Activated CD4-positive, CD25-positive, alpha-beta regulatory T cell treated with anti-CD3 and anti-CD28 coated beads, Interleukin-2, amount 50 U/mL, for 24 hours (primary cell): ENCODE results near the gene SLC15A2.
"Not testable (repeated sequence)": the region's sequence is repeated elsewhere in the genome, so short reads cannot be mapped to it uniquely, and the experiment has no call there.

Experiments
- ATAC-seq, 2 donors: fragments of 150-1000 bp; cut with Tn5 transposase; one replicate each; pipeline ENCODE4 v1.10.0; 2021; ENCODE audit warnings: mild to moderate bottlenecking in 1 of 2, moderate library complexity in 1 of 2

The SLC15A2 gene, protein sequence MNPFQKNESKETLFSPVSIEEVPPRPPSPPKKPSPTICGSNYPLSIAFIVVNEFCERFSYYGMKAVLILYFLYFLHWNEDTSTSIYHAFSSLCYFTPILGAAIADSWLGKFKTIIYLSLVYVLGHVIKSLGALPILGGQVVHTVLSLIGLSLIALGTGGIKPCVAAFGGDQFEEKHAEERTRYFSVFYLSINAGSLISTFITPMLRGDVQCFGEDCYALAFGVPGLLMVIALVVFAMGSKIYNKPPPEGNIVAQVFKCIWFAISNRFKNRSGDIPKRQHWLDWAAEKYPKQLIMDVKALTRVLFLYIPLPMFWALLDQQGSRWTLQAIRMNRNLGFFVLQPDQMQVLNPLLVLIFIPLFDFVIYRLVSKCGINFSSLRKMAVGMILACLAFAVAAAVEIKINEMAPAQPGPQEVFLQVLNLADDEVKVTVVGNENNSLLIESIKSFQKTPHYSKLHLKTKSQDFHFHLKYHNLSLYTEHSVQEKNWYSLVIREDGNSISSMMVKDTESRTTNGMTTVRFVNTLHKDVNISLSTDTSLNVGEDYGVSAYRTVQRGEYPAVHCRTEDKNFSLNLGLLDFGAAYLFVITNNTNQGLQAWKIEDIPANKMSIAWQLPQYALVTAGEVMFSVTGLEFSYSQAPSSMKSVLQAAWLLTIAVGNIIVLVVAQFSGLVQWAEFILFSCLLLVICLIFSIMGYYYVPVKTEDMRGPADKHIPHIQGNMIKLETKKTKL

GRCh38 chr3:121894301-121894990 lies at the start of gene SLC15A2:
Gene SLC15A2, plus strand, starts transcription at chr3:121894401. Its CDS starts 76 bp downstream, at chr3:121894477.
- no peak for ATAC-seq

DNA sequence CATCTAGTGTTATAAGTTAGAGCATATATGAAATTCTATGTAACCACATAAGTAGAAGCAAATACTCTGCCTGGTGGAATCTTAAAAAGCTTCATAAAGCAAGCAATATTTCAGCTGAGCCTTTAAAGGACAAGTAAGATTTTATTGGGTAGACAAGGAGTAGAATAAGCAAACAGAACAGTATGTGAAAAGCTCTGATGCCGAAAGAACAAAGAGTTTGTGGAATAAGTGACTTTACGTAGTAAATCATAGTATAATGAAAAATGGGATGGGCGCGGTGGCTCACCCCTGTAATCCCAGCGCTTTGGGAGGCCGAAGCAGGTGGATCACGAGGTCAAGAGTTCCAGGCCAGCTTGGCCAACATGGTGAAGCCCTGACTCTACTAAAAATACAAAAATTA lies 49.3 kb upstream of the SLC15A2 start:
- no peak for ATAC-seq

DNA sequence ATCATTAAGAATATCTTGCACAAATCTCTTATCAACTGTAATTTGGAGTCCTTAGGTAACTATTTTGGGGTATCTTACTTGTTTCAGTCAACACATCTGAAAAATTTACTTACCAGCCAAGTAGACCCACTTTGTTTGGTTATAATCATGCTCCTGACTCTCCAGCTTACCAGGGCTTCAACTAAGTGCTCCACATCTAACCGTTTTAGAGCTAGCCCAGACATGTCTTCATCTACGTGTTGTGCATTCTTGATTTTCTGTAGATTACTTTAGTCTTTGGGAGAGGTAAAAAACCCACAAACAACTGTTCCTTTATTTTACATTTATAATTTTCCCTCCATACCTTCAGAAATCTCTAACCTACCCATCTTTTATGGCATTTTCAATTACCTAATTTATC lies 41.9 kb upstream of the SLC15A2 start:
- no peak for ATAC-seq

DNA sequence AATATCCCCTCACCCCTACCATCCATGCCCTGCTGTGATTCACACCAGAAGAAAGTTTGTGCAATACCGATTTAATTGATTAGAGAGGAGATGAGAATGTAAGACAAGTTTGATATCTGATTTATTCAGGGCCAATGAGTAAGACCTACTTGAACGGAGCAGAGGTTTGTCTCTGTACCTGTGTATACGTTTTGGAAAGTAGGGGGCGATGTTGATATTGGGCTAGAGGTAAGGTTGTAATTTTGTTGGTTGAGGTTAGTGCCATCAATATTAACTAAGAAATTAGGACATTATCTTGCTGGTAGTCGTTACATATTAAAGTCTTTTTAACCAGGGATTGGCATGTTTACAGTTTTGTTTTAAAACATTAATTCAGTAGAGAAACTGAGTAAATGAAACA lies 38.6 kb upstream of the SLC15A2 start:
- ATAC-seq: no peak

DNA sequence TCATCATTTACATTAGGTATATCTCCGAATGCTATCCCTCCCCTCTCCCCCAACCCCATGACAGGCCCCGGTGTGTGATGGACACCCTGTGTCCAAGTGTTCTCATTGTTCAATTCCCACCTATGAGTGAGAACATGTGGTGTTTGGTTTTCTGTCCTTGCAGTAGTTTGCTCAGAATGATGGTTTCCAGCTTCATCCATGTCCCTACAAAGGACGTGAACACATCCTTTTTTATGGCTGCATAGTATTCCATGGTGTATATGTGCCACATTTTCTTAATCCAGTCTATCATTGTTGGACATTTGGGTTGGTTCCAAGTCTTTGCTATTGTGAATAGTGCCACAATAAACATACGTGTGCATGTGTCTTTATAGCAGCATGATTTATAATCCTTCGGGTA lies 36.4 kb upstream of the SLC15A2 start:
- ATAC-seq: not testable (repeated sequence)

DNA sequence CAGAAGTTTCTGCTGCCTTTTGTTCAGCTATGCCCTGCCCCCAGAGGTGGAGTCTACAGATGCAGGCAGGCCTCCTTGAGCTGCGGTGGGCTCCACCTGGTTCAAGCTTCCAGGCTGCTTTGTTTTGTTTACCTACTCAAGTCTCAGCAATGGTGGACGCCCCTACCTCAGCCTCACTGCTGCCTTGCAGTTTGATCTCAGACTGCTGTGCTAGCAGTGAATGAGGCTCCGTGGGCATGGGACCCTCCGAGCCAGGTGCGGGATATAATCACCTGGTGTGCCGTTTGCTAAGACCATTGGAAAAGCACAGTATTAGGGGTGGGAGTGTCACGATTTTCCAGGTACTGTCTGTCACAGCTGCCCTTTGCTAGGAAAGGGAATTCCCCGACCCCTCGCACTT lies 31.0 kb upstream of the SLC15A2 start:
- not testable (repeated sequence) for ATAC-seq

- ATAC-seq: no peak
Observed at GRCh38 chr3:121863801-121864200, 30.4 kb upstream of the SLC15A2 start.

GRCh38 chr3:121869736-121870135 lies 24.5 kb upstream of the SLC15A2 start:
- no peak for ATAC-seq

- peak in 1 of 2 donors; percentile 17 for ATAC-seq
Observed at GRCh38 chr3:121870717-121871116, 23.5 kb upstream of the SLC15A2 start.

DNA sequence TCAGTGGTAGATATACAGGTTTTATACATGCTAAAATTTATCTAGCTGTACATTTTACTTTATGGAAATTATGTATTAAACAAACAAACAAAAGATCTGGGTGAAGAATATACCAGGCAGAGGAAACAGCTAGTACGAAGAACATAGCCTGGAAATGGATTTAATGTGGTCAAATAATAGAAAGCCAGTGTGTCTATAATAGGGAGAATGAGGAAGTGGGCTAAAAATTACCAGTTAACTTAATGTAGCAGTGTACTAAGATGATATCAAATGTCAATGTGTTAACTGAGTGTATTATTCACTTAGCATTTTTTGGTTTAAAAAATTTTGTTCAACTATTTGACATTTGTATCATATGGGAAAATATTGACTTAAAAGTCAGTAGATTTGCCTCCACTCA lies 22.8 kb upstream of the SLC15A2 start:
- no peak for ATAC-seq

GRCh38 chr3:121878411-121878810 lies 15.8 kb upstream of the SLC15A2 start:
- no peak for ATAC-seq

DNA sequence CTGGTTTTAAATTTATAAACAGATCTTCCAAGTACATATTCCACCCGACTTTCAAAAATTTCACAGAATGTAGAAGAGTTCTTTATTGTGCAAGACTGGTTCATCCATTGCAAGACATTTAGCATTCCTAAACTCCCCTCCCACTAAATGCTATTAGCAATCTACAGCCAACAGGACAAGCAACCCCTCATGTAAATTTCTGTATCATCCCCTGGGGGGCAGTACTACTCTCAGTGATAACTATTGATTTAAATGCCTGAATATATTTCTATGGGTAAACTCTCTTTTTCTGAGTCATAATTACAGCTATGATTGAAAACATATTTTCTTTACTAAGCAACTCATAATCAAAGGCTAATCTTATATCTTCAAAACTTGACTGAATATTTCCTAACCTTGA lies 10.7 kb upstream of the SLC15A2 start:
- no peak for ATAC-seq

- no peak for ATAC-seq
Observed at GRCh38 chr3:121885386-121885785, 8.8 kb upstream of the SLC15A2 start.

DNA sequence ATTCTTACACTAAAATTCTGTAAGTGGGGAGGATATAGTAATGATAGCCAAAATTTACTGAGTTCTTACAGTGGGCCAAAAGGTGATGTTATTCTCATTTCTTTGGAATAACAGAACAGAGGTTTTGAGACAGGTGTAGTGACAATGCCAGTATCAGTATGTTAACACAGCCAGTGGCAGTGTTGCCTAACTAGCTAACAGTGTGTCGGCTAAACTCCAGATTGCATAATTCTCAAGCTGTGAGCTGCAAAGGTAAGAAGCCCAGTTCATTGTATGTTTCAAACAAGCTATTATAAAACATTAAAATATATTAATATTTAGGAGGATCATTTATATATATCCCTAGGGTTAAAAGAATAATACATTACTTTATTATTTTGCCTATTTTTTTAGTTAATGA lies 920 bp downstream of the SLC15A2 start:
- ATAC-seq: no peak

DNA sequence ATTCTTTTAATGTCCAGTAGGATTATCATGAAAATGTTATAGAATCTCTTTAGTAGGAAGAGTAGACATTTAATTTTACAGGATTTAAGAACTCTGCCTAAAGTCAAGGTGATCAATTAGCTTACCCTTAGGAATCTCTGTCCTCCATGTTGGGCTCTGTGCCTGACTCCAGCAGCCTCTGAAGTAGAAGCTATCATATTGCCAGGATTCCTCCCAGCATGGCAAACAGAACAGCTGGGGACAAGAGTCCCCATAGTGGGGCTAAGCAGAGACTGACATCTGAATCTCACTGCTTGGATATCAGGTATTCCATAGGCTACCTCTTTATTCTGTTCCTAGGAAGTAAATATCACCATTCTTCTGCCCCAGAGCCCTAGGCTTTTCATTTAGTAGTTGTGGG lies 1.5 kb downstream of the SLC15A2 start:
- ATAC-seq: no peak

DNA sequence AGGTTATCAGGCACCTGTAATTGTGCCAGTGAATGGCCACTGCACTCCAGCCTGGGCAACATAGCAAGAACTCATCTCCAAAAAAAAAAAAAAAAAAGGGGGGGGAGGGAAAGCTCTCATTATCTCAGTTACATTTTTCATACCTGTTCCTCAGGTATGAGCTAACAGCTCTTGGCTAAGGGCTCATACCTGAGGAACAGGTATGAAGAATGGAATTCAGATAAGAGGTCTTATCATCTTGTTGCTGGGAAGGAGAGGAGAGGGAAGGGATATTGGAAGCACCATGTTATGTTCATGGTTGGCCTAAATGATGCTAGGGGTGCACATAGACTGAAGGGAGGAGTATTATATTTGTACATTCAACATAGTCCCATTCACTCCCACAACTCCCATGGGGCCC lies 2.6 kb downstream of the SLC15A2 start:
- no peak for ATAC-seq

DNA sequence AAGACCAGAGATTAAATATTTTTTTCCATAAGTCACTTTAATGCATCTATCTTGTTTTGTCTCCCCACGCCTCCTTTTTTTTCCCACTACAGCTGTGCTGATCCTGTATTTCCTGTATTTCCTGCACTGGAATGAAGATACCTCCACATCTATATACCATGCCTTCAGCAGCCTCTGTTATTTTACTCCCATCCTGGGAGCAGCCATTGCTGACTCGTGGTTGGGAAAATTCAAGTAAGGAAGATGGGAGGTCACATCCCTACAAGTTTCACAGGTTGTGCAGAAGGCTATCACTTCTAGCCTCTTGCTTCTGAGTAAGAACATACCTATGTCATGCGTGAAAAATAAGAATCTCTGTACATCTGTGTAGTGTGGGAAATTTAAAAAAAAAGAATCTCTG lies 3.1 kb downstream of the SLC15A2 start:
- no peak for ATAC-seq

DNA sequence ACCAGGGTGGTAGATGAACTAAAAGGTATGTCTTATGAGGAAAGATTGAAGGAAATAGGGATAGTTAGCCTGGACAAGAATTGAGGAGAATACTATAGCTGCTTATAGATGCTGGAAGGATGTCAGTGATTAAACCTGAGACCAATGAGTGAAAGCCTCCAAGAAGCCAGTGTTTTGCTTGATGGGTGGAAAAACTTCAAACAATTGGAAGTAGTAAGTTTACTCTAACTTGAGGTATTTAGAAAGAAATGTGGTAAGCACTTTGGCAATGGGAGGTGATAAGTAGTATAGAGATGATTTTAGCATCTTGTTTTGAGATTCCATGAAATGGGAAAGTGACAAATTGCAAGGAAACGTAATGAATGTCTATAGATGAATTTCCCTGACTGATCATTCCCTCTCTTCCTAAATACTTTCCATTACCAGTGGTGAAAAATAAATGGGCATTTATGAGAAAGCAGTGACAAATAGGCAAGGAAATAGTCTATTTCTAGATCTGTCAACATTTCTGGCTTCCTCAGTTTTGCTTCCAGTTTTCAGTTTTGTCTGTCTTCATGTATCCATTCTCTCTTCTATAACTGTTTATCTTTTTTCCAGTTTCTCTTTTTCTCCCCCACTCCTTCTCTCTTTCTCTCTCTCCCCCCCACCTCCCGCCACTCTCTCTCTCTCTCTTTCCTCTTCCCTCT lies 19.2 kb downstream of the SLC15A2 start:
- ATAC-seq: no peak

- ATAC-seq: no peak
Observed at GRCh38 chr3:121914081-121914998, 20.1 kb downstream of the SLC15A2 start.

- no peak for ATAC-seq
Observed at GRCh38 chr3:121916189-121916588, 22.0 kb downstream of the SLC15A2 start.

GRCh38 chr3:121918779-121919483 lies 24.7 kb downstream of the SLC15A2 start:
- ATAC-seq: no peak
